Measurements from ENCODE around the gene ADAM33. TPM values are rescaled to one million over a fixed set of nuclear protein-coding genes. Genes with fewer than 3 reads are reported as not detected.

ADAM33 gene
- total RNA-seq, 1 experiment from 2014 or later: 0.25 TPM

DNA sequence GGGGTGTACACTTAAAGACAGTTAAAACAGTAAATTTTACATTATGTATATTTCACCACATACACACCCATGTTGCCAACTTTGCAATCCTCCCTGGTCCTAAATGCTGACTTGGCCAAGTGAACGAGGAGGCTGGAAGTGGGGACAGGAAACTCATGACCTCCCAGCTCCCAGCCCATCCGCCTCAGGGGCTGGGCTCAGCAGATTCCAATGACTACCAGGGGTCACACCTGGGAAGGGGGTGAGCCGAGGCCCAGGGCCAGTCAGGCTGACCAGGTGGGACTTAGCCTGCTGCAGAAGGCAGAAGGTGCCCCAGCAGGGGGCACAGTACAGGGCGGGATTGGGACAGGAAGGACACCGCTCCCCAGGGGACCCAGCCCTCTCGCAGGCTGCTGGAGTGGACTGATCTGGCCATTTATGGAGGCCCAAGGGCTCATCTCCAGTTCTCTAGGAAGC is 28.2 kb upstream of the ADAM33 start:
- DNase-seq (ENCODE audit: low read depth): no peak

DNA sequence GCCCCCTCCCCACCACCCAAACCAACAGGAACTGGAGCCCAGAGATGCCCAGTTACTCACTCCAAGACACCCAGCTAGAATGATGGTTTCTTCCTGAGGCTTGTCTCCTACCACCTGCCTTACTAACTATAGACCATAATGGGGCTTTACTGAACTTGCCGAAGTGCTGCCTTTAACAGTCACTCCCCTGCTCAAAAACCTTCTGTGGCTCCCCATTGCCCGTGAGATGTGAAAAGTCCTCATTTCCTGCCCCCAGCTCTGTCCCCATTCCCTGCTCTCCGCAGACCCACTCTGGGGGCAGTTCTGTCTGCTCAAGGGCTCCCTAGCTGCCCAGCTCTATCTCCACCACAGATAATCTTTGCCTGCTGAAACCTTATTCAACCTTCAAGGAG is 25.7 kb upstream of the ADAM33 start:
- DNase-seq (ENCODE audit: low read depth): no peak

GRCh38 chr20:3706774-3707507 is 25.1 kb upstream of the ADAM33 start:
- DNase-seq (ENCODE audit: low read depth): peak; percentile 72

- DNase-seq (ENCODE audit: low read depth): no peak
Measured at GRCh38 chr20:3705970-3706739, 24.3 kb upstream of the ADAM33 start.

DNA sequence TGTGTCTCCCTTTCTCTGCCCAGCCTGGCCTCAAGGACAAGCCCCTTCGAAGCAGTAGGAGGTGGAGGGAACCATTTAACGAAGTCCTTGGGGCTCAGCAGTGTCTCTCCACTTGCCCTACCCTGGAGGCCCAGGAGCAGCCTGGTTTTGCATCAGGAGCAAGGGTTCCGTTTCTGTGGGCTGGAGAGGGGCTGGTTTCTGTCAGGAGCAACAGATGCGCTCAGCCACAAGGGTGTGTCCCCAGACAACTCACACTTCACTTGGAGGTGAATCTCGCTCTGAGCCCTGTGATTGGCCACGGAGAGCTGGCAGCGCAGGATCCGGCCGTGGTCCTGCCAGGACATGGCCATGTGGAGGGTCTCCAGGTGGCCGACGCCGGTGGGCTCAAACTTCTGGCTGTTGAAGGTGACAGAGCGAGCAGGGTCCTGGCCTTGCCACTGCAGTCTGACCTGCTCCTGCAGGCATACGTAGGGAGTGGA is 23.7 kb upstream of the ADAM33 start:
- DNase-seq (ENCODE audit: low read depth): no peak

- DNase-seq (ENCODE audit: low read depth): no peak
Measured at GRCh38 chr20:3704087-3704486, 22.3 kb upstream of the ADAM33 start.

GRCh38 chr20:3702611-3703391 is 21.0 kb upstream of the ADAM33 start:
- DNase-seq (ENCODE audit: low read depth): no peak

- no peak for DNase-seq (ENCODE audit: low read depth)
Measured at GRCh38 chr20:3701061-3701998, 19.5 kb upstream of the ADAM33 start.

GRCh38 chr20:3699037-3699436 is 17.2 kb upstream of the ADAM33 start:
- DNase-seq (ENCODE audit: low read depth): no peak

- no peak for DNase-seq (ENCODE audit: low read depth)
Measured at GRCh38 chr20:3698591-3699001, 16.8 kb upstream of the ADAM33 start.

DNA sequence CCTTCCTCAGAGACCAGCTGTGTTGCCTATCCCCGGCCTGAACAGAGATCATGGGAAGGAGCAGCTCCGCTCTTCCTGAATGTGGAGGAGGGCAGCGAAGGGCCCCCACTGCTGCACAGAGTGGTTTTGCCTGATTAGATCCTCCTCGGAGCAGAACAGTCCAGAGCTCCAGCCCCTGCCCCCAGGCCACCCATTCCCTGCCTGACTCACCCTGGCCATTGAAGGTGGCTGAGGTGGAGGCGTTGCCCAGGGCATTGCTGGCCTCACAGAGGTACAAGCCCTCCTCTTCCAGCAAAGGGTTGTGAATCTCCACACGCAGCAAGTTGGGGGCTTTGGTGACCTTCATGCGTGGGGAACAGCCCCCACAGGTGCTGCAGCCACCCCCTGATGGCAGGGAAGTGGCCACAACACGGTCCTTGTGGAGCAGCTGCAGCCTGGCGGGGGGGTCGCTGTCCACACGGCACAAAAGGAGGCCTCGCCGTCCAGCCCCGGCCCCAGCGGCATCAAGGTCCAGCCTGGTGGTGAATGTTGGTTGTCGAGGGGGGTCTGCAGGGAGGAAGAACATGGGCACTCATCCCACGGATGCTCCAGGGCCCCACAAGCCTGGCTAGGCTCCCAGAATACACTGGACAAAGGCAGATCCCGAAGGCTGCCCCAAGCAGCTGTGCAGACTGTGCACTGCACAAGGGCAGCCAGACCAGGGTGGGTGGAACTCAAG is 15.9 kb upstream of the ADAM33 start:
- peak; percentile 62 for DNase-seq (ENCODE audit: low read depth)

GRCh38 chr20:3696745-3697587 is 15.2 kb upstream of the ADAM33 start:
- DNase-seq (ENCODE audit: low read depth): no peak

DNA sequence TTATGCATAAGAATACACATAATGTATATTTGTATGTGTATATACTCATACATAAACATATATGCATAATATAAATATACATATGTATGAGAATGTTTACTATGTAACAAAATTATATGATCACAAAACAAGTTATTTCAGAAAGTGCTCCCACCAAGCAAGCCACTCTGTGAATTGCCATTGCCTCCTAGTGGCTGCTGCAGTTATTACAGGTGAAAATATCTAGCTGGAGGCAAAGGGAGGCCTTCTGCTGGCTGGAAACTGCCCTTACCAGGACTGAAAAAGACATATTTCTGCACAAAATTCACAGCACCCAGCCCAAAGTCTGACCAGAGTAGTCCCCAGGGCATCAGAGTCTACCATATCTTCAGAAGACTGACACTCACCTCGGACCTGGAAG is 14.4 kb upstream of the ADAM33 start:
- no peak for DNase-seq (ENCODE audit: low read depth)

GRCh38 chr20:3694864-3695263 is 13.1 kb upstream of the ADAM33 start:
- no peak for DNase-seq (ENCODE audit: low read depth)

- no peak for DNase-seq (ENCODE audit: low read depth)
Measured at GRCh38 chr20:3693376-3693775, 11.6 kb upstream of the ADAM33 start.

DNA sequence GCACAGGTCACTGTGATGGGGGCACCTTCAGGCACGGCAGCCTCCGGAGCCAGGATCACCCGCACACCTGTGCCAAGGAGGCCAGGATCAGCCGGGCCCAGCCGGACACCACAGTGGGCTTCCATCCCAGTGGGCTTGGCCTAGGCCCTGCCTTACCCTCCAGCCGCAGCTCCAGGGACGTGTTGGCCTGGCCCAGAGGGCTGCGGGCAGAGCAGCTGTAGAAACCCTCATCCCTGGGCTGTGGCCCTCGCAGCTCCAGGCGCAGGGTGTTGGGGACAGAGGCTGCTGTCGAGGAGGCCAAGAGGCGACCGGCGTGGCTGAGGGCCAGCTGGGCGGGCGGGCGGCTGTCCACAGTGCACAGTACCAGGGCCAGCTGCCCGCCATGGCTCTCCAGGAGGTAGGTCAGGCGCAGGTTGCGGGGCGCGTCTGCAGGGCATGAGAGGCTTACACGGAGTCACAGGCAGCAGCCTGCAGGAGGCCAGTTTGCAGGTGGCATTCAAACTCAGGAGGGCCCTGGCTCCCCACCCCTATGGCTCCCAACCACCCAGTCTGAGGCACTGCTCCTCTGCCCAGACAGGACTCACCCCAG is 11.0 kb upstream of the ADAM33 start:
- no peak for DNase-seq (ENCODE audit: low read depth)

GRCh38 chr20:3691897-3692296 is 10.1 kb upstream of the ADAM33 start:
- no peak for DNase-seq (ENCODE audit: low read depth)

GRCh38 chr20:3691306-3691705 is 9.5 kb upstream of the ADAM33 start:
- no peak for DNase-seq (ENCODE audit: low read depth)

DNA sequence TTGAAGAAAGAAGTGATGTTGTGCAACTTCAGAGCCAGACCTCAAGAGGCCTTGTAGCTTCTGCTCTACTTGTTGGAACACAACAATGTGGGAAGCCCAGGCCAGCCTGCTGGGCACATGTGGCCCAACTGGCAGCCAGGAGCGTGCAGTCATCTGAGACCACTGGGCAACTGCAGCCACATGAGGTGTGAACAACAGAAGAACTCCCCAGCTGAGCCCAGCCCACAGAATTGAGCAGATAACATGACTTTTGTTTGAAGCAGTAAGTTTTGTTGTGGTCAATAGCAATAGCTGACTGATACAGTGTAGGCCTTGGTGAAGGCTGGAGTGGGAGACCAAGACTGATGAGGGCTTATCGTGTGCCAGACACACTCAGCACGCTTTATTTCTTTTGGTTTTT is 8.6 kb upstream of the ADAM33 start:
- no peak for DNase-seq (ENCODE audit: low read depth)
